RWPE2 (cell line): ENCODE data around the gene LMO3.

ENCODE experiments used
- ATAC-seq: fragments of 200-7000 bp; cut with Tn5 transposase; 3 replicates; pipeline ENCODE4 v1.9.1; 2021; ENCODE audit warnings: low read depth
- DNase-seq: peaks from one replicate; pipeline ENCODE4 v3.0.0-alpha.2; 2020; ENCODE audit warnings: low spot score
- H3K27ac ChIP-seq: fragments of 450-650 bp; 2 replicates; pipeline ENCODE4 v1.5.1; 2017; ENCODE audit warnings: mild to moderate bottlenecking; ENCODE audit not compliant: poor library complexity, severe bottlenecking
- H3K27me3 ChIP-seq: fragments of 250-450 bp; sonication (Bioruptor Pico); 2 replicates; pipeline ENCODE4 v1.5.1; 2021; ENCODE audit warnings: mild to moderate bottlenecking, moderate library complexity; ENCODE audit not compliant: insufficient read depth, poor library complexity, severe bottlenecking
- H3K36me3 ChIP-seq: fragments of 250-450 bp; sonication (Bioruptor Pico); 2 replicates; pipeline ENCODE4 v1.5.1; 2020; ENCODE audit warnings: low read depth, mild to moderate bottlenecking, moderate library complexity
- H3K4me1 ChIP-seq: fragments of 250-450 bp; sonication (Bioruptor Pico); 2 replicates; pipeline ENCODE4 v1.5.1; 2021; ENCODE audit warnings: mild to moderate bottlenecking, moderate library complexity; ENCODE audit not compliant: insufficient read depth, poor library complexity, severe bottlenecking
- H3K4me3 ChIP-seq: fragments of 250-450 bp; sonication (Bioruptor Pico); 2 replicates; pipeline ENCODE4 v1.5.1; 2021; ENCODE audit warnings: mild to moderate bottlenecking, moderate library complexity; ENCODE audit not compliant: severe bottlenecking
- H3K9me3 ChIP-seq: fragments of 250-450 bp; sonication (Bioruptor Pico); 2 replicates; pipeline ENCODE4 v1.5.1; 2021; ENCODE audit warnings: mild to moderate bottlenecking, moderate library complexity; ENCODE audit not compliant: severe bottlenecking
- TF ChIP-seq, protein P1 (sequence below): fragments of 450-650 bp; IDR thresholded peaks from one replicate; pipeline ENCODE4 v1.5.1; 2017; ENCODE audit warnings: mild to moderate bottlenecking, moderate library complexity; ENCODE audit not compliant: poor library complexity, severe bottlenecking

Gene LMO3

DNA sequence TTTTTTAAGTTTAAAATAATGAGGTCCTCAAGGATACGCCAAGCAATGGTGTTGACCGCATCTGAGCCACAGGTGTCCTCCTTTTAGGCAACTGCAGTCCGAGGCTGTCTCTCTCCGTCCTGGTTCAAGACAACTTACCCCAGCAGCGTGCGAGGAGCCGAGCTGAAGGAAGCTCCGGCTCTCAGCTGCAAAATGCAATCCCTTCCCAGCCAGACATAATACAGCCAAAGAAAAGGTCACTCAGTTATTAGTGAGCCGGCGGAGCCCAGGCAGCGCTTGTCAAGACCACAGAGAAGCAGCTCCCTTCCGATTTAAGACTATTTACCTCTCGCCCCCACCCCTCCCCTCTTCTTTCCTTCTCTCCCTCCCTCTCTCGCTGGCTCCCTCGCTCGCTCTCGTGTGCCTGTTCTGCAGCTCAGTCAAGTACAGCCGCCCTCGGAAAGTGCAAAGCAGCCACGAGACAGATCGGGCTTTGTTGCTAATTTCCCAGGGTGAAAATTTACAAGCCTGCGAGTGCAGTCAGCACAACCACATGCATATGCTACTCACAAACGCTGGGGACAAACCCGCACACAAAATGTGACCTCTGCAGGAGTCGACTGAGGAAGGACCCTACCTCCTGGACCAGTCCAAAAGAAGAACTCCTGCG is 363 bp upstream of the LMO3 start:
- Histone ChIP-seq H3K4me3 (peak overlapping the region; percentile 20), H3K27ac (no peak overlapping the region)

DNA sequence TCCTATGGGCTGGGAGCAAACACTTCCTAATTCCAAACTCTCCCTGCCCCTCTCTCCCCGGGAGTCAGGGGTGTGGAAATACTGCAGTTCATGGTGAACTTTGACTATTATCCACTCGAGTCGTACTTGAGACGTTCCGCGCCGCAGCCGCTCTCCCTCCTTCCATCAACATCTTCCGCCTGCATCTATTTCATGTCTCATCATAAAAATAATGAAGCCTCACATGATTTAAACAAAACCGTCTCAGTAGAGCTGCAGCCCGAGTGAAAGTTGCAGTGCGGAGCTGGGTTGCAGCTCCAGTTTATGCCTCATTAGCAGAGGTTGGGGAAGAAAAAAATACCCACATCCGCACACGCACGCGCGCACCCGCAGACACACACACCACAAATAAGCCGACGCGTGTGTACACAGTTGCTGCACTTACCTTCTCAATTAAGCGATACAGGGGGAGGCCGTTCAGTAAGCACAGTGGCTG is 283 bp downstream of the LMO3 start:
- H3K4me3 ChIP-seq = peak overlapping the region; percentile 20
- no peaks in the 10 kb centered on the region for H3K4me1 ChIP-seq
- no peaks in the 10 kb centered on the region for H3K27me3 ChIP-seq
- no peaks in the 10 kb centered on the region for H3K9me3 ChIP-seq
- TF ChIP-seq, protein P1, sequence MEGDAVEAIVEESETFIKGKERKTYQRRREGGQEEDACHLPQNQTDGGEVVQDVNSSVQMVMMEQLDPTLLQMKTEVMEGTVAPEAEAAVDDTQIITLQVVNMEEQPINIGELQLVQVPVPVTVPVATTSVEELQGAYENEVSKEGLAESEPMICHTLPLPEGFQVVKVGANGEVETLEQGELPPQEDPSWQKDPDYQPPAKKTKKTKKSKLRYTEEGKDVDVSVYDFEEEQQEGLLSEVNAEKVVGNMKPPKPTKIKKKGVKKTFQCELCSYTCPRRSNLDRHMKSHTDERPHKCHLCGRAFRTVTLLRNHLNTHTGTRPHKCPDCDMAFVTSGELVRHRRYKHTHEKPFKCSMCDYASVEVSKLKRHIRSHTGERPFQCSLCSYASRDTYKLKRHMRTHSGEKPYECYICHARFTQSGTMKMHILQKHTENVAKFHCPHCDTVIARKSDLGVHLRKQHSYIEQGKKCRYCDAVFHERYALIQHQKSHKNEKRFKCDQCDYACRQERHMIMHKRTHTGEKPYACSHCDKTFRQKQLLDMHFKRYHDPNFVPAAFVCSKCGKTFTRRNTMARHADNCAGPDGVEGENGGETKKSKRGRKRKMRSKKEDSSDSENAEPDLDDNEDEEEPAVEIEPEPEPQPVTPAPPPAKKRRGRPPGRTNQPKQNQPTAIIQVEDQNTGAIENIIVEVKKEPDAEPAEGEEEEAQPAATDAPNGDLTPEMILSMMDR = no peak
- ATAC-seq = no peak; the same call in 2 of the 3 replicates
- no peak overlapping the region for H3K27ac ChIP-seq
- no peak for DNase-seq
- H3K36me3 ChIP-seq = no peaks in the 10 kb centered on the region

More for the DNA sequence above, 363 bp upstream of the LMO3 start:
- DNase-seq = no peak
- ATAC-seq = peak; percentile 48
- Histone ChIP-seq H3K27me3 (no peaks in the 10 kb centered on the region), H3K4me1 (no peaks in the 10 kb centered on the region), H3K9me3 (no peaks in the 10 kb centered on the region), H3K36me3 (no peaks in the 10 kb centered on the region)
- TF ChIP-seq, protein P1 = no peak

DNA sequence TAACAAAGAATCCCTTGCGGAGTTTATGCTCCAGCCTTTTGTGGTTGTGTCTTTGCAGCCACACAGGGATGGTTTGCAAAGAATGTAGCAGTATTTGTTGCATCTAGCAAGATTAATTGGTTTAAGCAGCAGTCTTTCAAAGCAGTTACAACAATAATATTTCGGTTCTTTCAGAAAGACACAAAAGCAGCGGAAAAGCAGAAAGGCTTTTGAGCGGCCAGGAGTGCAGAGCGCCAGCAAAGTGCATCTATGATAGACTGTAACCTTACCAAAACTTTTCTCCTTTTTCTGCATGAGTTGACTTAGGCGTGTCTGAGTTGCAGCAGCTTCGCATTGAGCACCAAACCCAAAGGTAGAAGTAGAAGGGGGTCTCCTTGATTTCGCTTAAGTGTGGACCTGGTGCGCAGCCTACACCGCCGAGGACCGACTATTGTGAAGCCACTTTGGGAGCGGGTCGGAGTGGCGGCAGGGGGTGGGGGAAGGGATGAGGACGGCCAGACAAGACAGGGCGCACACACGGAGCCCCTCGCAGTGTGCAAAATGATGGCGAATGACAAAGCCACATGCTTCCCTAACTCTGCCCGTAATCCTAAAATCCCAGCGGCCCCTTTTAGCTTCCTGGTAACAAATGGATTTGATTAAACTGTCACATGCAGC is 1.2 kb downstream of the LMO3 start:
- Histone ChIP-seq H3K4me3 (no peak overlapping the region), H3K27me3 (no peaks in the 10 kb centered on the region), H3K27ac (no peak overlapping the region), H3K9me3 (no peaks in the 10 kb centered on the region), H3K4me1 (no peaks in the 10 kb centered on the region), H3K36me3 (no peaks in the 10 kb centered on the region)
- DNase-seq = no peak
- ATAC-seq = no peak
- TF ChIP-seq, protein P1 = no peak

DNA sequence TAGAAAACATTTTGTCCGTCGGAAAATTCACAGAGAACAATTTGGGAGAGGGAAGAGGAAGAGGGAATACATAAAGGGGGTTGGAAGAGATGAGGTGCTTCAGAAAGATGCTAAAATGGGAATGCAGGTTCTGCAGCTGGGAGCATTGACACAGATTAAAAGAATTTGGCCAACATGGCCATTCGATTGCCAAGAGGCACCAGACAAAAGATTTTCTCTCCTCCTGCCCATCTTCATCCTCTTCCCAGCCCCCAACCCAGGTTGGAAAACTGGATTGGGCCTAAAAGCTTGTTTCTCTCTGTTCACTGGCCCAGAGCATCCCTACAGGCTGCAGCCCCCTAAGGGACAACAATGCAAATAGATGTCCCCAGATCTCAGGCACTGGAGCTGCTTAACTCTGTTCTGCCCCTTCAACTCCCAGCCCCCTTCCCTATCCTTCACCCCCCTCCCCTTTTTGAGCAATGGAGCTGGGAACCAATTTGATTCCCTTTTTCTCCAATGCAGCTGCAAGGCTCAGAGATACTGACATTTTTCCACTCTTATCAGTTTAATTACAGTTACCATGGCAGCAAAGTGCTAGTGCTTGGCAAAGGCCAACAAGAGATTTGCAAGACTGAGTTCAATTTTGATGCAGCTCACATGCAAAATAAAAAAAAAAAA is 1.9 kb downstream of the LMO3 start:
- H3K4me3 ChIP-seq = no peak overlapping the region
- no peak overlapping the region for H3K27ac ChIP-seq

More for the DNA sequence above, 1.9 kb downstream of the LMO3 start:
- no peaks in the 10 kb centered on the region for H3K27me3 ChIP-seq
- H3K9me3 ChIP-seq = no peaks in the 10 kb centered on the region
- no peaks in the 10 kb centered on the region for H3K4me1 ChIP-seq
- no peaks in the 10 kb centered on the region for H3K36me3 ChIP-seq
- TF ChIP-seq, protein P1 = no peak
- DNase-seq (no peak), ATAC-seq (no peak)
